ENCODE data around the gene SLC1A4.

DNA sequence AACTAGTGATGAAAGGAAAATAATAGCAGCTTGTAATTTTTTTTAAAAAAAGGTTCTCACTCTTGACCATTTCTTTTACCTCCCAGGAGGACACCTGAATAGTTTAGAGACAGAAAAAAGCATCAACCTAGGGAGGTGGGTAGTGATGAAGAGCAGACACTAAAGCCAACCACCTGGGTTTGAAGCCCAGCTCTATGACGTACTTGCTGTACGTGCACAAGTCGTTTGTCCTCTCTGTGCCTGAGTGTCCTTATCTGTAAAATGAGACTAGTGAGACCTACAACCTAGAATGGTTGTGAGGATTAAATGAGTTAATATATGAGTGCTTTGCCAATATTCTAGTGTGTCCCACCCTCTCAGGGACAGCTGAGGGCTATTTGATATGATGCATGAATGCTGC lies 5.8 kb downstream of the SLC1A4 start:
- TF ChIP-seq POLR2A (IDR thresholded peaks at IDR 0.05) (no peak), POLR2AphosphoS5 (IDR thresholded peaks at IDR 0.05) (no peak)
- TF ChIP-seq, protein P1, sequence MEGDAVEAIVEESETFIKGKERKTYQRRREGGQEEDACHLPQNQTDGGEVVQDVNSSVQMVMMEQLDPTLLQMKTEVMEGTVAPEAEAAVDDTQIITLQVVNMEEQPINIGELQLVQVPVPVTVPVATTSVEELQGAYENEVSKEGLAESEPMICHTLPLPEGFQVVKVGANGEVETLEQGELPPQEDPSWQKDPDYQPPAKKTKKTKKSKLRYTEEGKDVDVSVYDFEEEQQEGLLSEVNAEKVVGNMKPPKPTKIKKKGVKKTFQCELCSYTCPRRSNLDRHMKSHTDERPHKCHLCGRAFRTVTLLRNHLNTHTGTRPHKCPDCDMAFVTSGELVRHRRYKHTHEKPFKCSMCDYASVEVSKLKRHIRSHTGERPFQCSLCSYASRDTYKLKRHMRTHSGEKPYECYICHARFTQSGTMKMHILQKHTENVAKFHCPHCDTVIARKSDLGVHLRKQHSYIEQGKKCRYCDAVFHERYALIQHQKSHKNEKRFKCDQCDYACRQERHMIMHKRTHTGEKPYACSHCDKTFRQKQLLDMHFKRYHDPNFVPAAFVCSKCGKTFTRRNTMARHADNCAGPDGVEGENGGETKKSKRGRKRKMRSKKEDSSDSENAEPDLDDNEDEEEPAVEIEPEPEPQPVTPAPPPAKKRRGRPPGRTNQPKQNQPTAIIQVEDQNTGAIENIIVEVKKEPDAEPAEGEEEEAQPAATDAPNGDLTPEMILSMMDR (IDR thresholded peaks at IDR 0.05): no peak
